Neural progenitor cell (in vitro differentiated cells): ENCODE results near the gene DLG4. TPM values are rescaled to one million over a fixed set of nuclear protein-coding genes. Genes with fewer than 3 reads are reported as not detected.

ENCODE experiments used
- DNase-seq: peaks from one replicate; pipeline ENCODE4 v3.0.0-alpha.2; 2016; ENCODE audit warnings: low spot score
- H2AFZ ChIP-seq: fragments of 200-600 bp; sonication (generic); replicated peaks from 2 replicates; pipeline ENCODE4 v1.6.1; 2016; ENCODE audit warnings: antibody characterized with exemption
- H3F3A ChIP-seq: fragments of 200-600 bp; sonication (generic); 2 replicates; pipeline ENCODE4 v1.6.1; 2016; ENCODE audit warnings: antibody characterized with exemption, low read depth
- H3K27ac ChIP-seq: fragments of 200-600 bp; sonication (generic); 2 replicates; pipeline ENCODE4 v1.5.1; 2016; ENCODE audit warnings: mild to moderate bottlenecking
- H3K27me3 ChIP-seq: fragments of 200-600 bp; sonication (generic); 2 replicates; pipeline ENCODE4 v1.6.1; 2016; ENCODE audit warnings: mild to moderate bottlenecking, moderate library complexity
- H3K36me3 ChIP-seq: fragments of 200-600 bp; sonication (generic); 2 replicates; pipeline ENCODE4 v1.5.1; 2016
- H3K4me1 ChIP-seq: fragments of 200-600 bp; sonication (generic); 2 replicates; pipeline ENCODE4 v1.6.1; 2016; ENCODE audit warnings: mixed run types
- H3K4me2 ChIP-seq: fragments of 200-600 bp; sonication (generic); 2 replicates; pipeline ENCODE4 v1.6.1; 2016
- H3K4me3 ChIP-seq: fragments of 200-600 bp; sonication (generic); 2 replicates; pipeline ENCODE4 v1.5.1; 2016
- H3K79me2 ChIP-seq: fragments of 200-600 bp; sonication (generic); 2 replicates; pipeline ENCODE4 v1.6.1; 2016; ENCODE audit warnings: low read depth
- H3K9ac ChIP-seq: fragments of 200-600 bp; sonication (generic); 2 replicates; pipeline ENCODE4 v1.6.1; 2016
- H3K9me3 ChIP-seq: fragments of 200-600 bp; sonication (generic); 2 replicates; pipeline ENCODE4 v1.5.1; 2016; ENCODE audit warnings: low read depth
- H4K20me1 ChIP-seq: fragments of 200-600 bp; sonication (generic); 2 replicates; pipeline ENCODE4 v1.6.1; 2016; ENCODE audit warnings: low read depth
- H3K27ac Mint-ChIP-seq: 3 replicates; pipeline ENCODE4 v1.8.0; 2021; ENCODE audit warnings: mixed read lengths
- H3K27me3 Mint-ChIP-seq: 2 replicates; pipeline ENCODE4 v1.8.0; 2022; ENCODE audit warnings: low read depth, mild to moderate bottlenecking, inconsistent platforms, moderate library complexity, mixed read lengths; ENCODE audit not compliant: insufficient read depth
- H3K36me3 Mint-ChIP-seq: 3 replicates; pipeline ENCODE4 v1.8.0; 2021; ENCODE audit warnings: mixed read lengths
- H3K4me1 Mint-ChIP-seq: 3 replicates; pipeline ENCODE4 v1.8.0; 2021; ENCODE audit warnings: mixed read lengths
- H3K4me3 Mint-ChIP-seq: 3 replicates; pipeline ENCODE4 v1.8.0; 2021; ENCODE audit warnings: mild to moderate bottlenecking, moderate library complexity, mixed read lengths
- H3K9me3 Mint-ChIP-seq: 3 replicates; pipeline ENCODE4 v1.8.0; 2020; ENCODE audit warnings: mixed read lengths
- CTCF ChIP-seq: fragments of 200-600 bp; sonication (generic); IDR thresholded peaks from 2 replicates; pipeline ENCODE4 v1.5.1; 2017; ENCODE audit warnings: antibody characterized with exemption, mild to moderate bottlenecking
- EZH2 ChIP-seq: fragments of 200-600 bp; sonication (generic); IDR thresholded peaks from 2 replicates; pipeline ENCODE4 v1.6.1; 2017; ENCODE audit warnings: antibody characterized with exemption, mild to moderate bottlenecking, moderate library complexity
- EZH2phosphoT487 ChIP-seq: fragments of 200-600 bp; sonication (generic); IDR thresholded peaks from 2 replicates; pipeline ENCODE4 v1.6.1; 2017; ENCODE audit warnings: antibody characterized with exemption
- total RNA-seq: library from RNA; depleted of rRNA; stranded (reverse); fragments of >200 nt; gene quantifications from 2 replicates; pipeline ENCODE4 v1.2.3, GENCODE V29; 2015; ENCODE audit warnings: low replicate concordance

DLG4 gene
- total RNA-seq, 1 donor from 2014 or later: 23.5 TPM

DNA sequence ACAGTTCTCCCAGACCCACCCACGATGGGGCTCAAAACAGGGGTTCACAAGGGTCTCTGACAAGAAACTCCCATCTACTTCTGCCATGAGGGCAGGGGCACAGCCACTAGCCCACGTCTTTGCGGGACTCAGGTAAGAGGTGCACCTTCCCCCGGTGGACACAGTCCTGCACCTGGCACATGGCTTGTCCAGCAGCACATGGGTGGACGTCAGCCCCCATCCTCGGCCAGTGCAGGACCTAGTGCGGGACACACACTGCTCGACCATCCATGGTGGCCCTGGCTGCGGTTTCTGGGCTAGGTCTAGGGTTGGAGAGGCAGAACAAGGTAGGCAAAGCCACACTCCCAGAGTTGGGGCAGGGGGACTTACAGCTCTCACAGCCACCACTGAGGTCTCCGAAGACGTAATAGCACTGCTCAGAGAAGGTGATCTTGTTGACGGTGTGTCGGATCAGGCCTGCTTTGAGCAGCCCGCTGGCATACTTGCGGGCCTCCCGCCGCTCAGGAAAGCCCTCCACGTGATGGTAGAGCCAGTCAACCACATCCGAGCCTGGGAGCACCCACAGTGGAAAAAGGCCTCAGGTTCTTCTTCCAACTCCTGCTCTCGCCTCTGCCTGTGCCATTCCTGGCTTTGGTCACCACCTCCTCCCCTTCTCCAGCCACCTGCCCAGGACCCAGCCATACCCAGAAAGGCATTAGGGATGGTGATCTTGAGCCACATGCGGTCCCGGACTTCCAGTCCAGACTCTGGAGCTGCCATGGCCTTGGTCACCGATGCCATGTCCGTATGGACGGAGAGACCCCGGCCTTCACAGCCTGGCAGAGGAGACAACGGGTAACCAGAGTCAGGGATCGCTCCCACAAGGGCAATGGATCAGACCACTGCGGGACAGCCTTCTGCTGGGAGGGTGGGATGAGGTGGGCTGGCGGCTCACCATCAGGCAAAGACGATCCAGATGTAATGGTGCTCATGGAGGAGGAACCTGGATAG is 7.4 kb upstream of the DLG4 start:
- DNase-seq: no peak
- Histone ChIP-seq H3K4me1 (peaks cover 2% of the 10 kb centered on the region), H3K27me3 (no peaks in the 10 kb centered on the region), H3K4me3 (no peak overlapping the region), H4K20me1 (peaks cover 64% of the 10 kb centered on the region), H3F3A (peaks cover 17% of the 10 kb centered on the region), H3K79me2 (peaks cover 24% of the 10 kb centered on the region), H2AFZ (no peak overlapping the region), H3K9me3 (no peaks in the 10 kb centered on the region), H3K36me3 (no peaks in the 10 kb centered on the region), H3K9ac (no peak overlapping the region), H3K4me2 (no peak overlapping the region), H3K27ac (no peak overlapping the region)
- H3K4me1 Mint-ChIP-seq: peaks cover 5% of the 10 kb centered on the region
- no peak overlapping the region for H3K27ac Mint-ChIP-seq
- H3K27me3 Mint-ChIP-seq: peaks cover 4% of the 10 kb centered on the region
- no peaks in the 10 kb centered on the region for H3K9me3 Mint-ChIP-seq
- no peak overlapping the region for H3K4me3 Mint-ChIP-seq
- no peak for TF ChIP-seq EZH2
- TF ChIP-seq EZH2phosphoT487: no peak
- no peak for TF ChIP-seq CTCF
- peaks cover 33% of the 10 kb centered on the region for H3K36me3 Mint-ChIP-seq

- H2AFZ ChIP-seq: no peak overlapping the region
- H3K9ac ChIP-seq: no peak overlapping the region
- peaks cover 11% of the 10 kb centered on the region for H3K4me1 Mint-ChIP-seq
- H3K79me2 ChIP-seq: peaks cover 13% of the 10 kb centered on the region
- no peaks in the 10 kb centered on the region for H3K9me3 Mint-ChIP-seq
- H3K4me2 ChIP-seq: no peak overlapping the region
- no peak overlapping the region for H3K4me3 ChIP-seq
- peaks cover under 1% of the 10 kb centered on the region for H3K4me1 ChIP-seq
- H4K20me1 ChIP-seq: peaks cover 64% of the 10 kb centered on the region
- no peak for TF ChIP-seq EZH2phosphoT487
- TF ChIP-seq CTCF: no peak
- TF ChIP-seq EZH2: no peak
- peaks cover 29% of the 10 kb centered on the region for H3F3A ChIP-seq
- H3K27me3 Mint-ChIP-seq: peaks cover 5% of the 10 kb centered on the region
- H3K27ac Mint-ChIP-seq: no peak overlapping the region
- H3K36me3 Mint-ChIP-seq: peaks cover 37% of the 10 kb centered on the region
- H3K27ac ChIP-seq: no peak overlapping the region
- H3K36me3 ChIP-seq: no peaks in the 10 kb centered on the region
- H3K4me3 Mint-ChIP-seq: no peak overlapping the region
- H3K9me3 ChIP-seq: no peaks in the 10 kb centered on the region
- no peaks in the 10 kb centered on the region for H3K27me3 ChIP-seq
- no peak for DNase-seq
Measured at GRCh38 chr17:7225711-7226331, 6.2 kb upstream of the DLG4 start.

- H3K79me2 ChIP-seq: peaks cover 1% of the 10 kb centered on the region
- DNase-seq: no peak
- Mint-ChIP-seq H3K27me3 (peaks cover 9% of the 10 kb centered on the region), H3K27ac (no peak overlapping the region), H3K4me1 (peaks cover 17% of the 10 kb centered on the region), H3K36me3 (peaks cover 35% of the 10 kb centered on the region), H3K9me3 (no peaks in the 10 kb centered on the region), H3K4me3 (no peak overlapping the region)
- H3F3A ChIP-seq: peaks cover 34% of the 10 kb centered on the region
- no peaks in the 10 kb centered on the region for H3K36me3 ChIP-seq
- H3K27ac ChIP-seq: no peak overlapping the region
- H4K20me1 ChIP-seq: peaks cover 63% of the 10 kb centered on the region
- H2AFZ ChIP-seq: no peak overlapping the region
- no peak overlapping the region for H3K9ac ChIP-seq
- no peak overlapping the region for H3K4me3 ChIP-seq
- no peak for TF ChIP-seq EZH2
- TF ChIP-seq EZH2phosphoT487: no peak
- no peak for TF ChIP-seq CTCF
- peaks cover 6% of the 10 kb centered on the region for H3K4me1 ChIP-seq
- H3K27me3 ChIP-seq: no peaks in the 10 kb centered on the region
- H3K4me2 ChIP-seq: no peak overlapping the region
- no peaks in the 10 kb centered on the region for H3K9me3 ChIP-seq
Measured at GRCh38 chr17:7224661-7225111, 5.0 kb upstream of the DLG4 start.
